HFF-Myc (cell line): ENCODE data around the gene ZDHHC22.

Source experiments
- DNase-seq: peaks from one replicate; pipeline ENCODE4 v3.0.0-alpha.2; 2011; ENCODE audit warnings: low read depth; ENCODE audit errors: extremely low read depth
- H3K4me3 ChIP-seq: replicated peaks from 2 replicates; pipeline ENCODE4 v1.5.1; 2011; ENCODE audit warnings: low read depth, mild to moderate bottlenecking, control low read depth, low read length
- CTCF ChIP-seq: IDR thresholded peaks from 2 replicates; pipeline ENCODE4 v1.5.1; 2012; ENCODE audit warnings: mild to moderate bottlenecking, low read depth, low read length, control low read depth; ENCODE audit errors: missing control alignments

ZDHHC22 gene

GRCh38 chr14:77083082-77083481, 58.5 kb downstream of the ZDHHC22 start:
- TF ChIP-seq CTCF = no peak
- no peak for DNase-seq
- H3K4me3 ChIP-seq = no peak overlapping the region

GRCh38 chr14:77082356-77082755, 59.2 kb downstream of the ZDHHC22 start:
- no peak for TF ChIP-seq CTCF
- no peak for DNase-seq
- H3K4me3 ChIP-seq = no peak overlapping the region
